Lung (tissue), 12 donors: ENCODE data around the gene PLCB2. TPM values are rescaled to one million over a fixed set of nuclear protein-coding genes. Genes with fewer than 3 reads are reported as not detected.

Experiments used
- ATAC-seq: fragments of 200-7000 bp; cut with Tn5 transposase; one replicate; pipeline ENCODE4 v1.9.1; 2020; ENCODE audit warnings: moderate number of reproducible peaks; ENCODE audit not compliant: insufficient read depth, low FRiP score
- DNase-seq, 3 donors: peaks; one replicate each; pipeline ENCODE4 v3.0.0-alpha.2; 2013 to 2017
- H3K27ac ChIP-seq, 2 donors: one replicate each; pipeline ENCODE4 v1.5.1; 2013; ENCODE audit warnings: mild to moderate bottlenecking in 2 of 2, moderate library complexity in 2 of 2, control low read depth in 1 of 2, inconsistent platforms in 1 of 2, low read depth in 1 of 2, low read length in 1 of 2
- H3K27me3 ChIP-seq, 3 donors: one replicate each; pipeline ENCODE4 v1.5.1; 2013; ENCODE audit warnings: low read length in 2 of 3; ENCODE audit not compliant: control insufficient read depth in 3 of 3, insufficient read depth in 3 of 3
- H3K36me3 ChIP-seq, 4 donors: one replicate each; pipeline ENCODE4 v1.5.1; 2013; ENCODE audit warnings: low read length in 4 of 4, mild to moderate bottlenecking in 1 of 4, moderate library complexity in 1 of 4; ENCODE audit not compliant: control insufficient read depth in 4 of 4, insufficient read depth in 4 of 4
- H3K4me1 ChIP-seq, 5 donors: one replicate each; pipeline ENCODE4 v1.5.1; 2013; ENCODE audit warnings: low read length in 5 of 5, mild to moderate bottlenecking in 2 of 5, moderate library complexity in 1 of 5; ENCODE audit not compliant: control insufficient read depth in 5 of 5, insufficient read depth in 5 of 5
- H3K4me3 ChIP-seq: one replicate; pipeline ENCODE4 v1.5.1; 2013; ENCODE audit warnings: mild to moderate bottlenecking, control low read depth, moderate library complexity
- H3K9ac ChIP-seq, 2 donors: one replicate each; pipeline ENCODE4 v1.5.1; 2013; ENCODE audit warnings: low read length in 2 of 2, control low read depth in 1 of 2; ENCODE audit not compliant: insufficient read depth in 1 of 2
- H3K9me3 ChIP-seq, 4 donors: one replicate each; pipeline ENCODE4 v1.5.1; 2013; ENCODE audit warnings: low read length in 3 of 4, mild to moderate bottlenecking in 1 of 4, moderate library complexity in 1 of 4; ENCODE audit not compliant: control insufficient read depth in 4 of 4, insufficient read depth in 3 of 4
- WGBS, 2 donors: extraction: QIAGEN DNeasy Blood & Tissue Kit; methylation state at CpG; one replicate each; pipeline ENCODE4 v1.1.7; 2013; 5-methylcytosine and 5-hydroxymethylcytosine counted together
- polyA plus RNA-seq, 2 donors: library from polyadenylated mRNA; stranded (reverse); fragments of 200-250 nt; gene quantifications; one replicate each; pipeline ENCODE4 v1.2.1, GENCODE V29; 2013
- total RNA-seq, 2 donors: library from RNA; depleted of rRNA in 1 of 2; stranded (reverse); fragments of >200 nt in 1 of 2; gene quantifications; one replicate each; pipeline ENCODE4 v1.2.1, GENCODE V29; 2014 to 2021
- TF ChIP-seq, protein P1 (sequence below): IDR thresholded peaks from 2 replicates; pipeline ENCODE4 v1.5.1; 2012; ENCODE audit warnings: mild to moderate bottlenecking; ENCODE audit errors: control extremely low read depth, extremely low read depth
- donor health status: control.
- donor health status: control.
- donor health status: Bipolar disorder and iron deficiency.
- donor health status: healthy.
- donor health status: DM: yes; HTN: yes; CAD: no.

Gene PLCB2
- total and polyA plus RNA-seq, 4 donors: 17.9 to 76.7 (median 51.2) TPM

DNA sequence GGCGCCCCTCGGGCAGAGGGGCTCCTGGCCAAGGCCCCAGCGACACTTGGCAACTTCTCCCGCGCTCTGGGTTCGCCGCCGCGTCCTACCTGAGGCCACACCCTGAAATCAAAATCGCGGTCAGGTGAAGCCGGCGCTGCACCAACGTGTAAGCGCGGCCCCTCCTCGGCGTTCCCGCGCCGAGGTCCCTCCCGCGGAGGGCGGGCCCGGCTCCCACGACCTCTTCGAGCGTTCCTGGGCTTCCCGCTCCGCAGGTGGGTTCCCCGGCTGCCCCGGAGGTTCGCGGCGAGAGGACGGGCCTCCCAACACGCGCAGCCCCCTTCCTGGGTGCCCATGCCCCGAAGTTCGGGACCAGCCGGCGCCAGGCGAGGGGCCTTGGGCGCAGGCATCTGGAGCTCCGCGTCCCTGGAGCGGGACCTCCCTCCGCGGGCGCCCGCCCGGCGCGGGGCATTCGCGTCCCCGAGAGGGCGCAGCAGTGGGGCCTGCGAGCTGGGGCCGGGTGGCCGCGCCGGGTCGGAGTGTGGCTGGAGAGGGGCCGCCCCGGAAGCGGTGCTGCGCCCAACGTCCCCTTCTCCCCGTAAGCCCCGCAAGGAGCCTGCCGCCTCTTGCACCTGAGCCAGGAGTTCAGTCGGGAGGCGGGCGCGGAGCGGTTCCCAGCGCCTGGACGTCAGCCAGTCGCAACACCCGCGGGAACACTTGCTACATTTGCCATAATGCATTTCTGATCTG, 55.1 kb downstream of the PLCB2 start:
- Histone ChIP-seq H3K9me3 (no peaks in the 10 kb centered on the region), H3K4me1 (peaks cover 0 to 26% (median 0%) of the 10 kb centered on the region in 5 donors), H3K27ac (peak overlapping the region in 1 of 2 donors; percentile 39), H3K36me3 (no peaks in the 10 kb centered on the region), H3K27me3 (peaks cover 0 to 23% (median 8%) of the 10 kb centered on the region in 3 donors), H3K4me3 (peak overlapping the region; percentile 40), H3K9ac (peak overlapping the region in 1 of 2 donors; percentile 32)
- ATAC-seq: peak; percentile 73
- DNase-seq: peak; percentile 25 to 52 (median 44)
- TF ChIP-seq, protein P1, sequence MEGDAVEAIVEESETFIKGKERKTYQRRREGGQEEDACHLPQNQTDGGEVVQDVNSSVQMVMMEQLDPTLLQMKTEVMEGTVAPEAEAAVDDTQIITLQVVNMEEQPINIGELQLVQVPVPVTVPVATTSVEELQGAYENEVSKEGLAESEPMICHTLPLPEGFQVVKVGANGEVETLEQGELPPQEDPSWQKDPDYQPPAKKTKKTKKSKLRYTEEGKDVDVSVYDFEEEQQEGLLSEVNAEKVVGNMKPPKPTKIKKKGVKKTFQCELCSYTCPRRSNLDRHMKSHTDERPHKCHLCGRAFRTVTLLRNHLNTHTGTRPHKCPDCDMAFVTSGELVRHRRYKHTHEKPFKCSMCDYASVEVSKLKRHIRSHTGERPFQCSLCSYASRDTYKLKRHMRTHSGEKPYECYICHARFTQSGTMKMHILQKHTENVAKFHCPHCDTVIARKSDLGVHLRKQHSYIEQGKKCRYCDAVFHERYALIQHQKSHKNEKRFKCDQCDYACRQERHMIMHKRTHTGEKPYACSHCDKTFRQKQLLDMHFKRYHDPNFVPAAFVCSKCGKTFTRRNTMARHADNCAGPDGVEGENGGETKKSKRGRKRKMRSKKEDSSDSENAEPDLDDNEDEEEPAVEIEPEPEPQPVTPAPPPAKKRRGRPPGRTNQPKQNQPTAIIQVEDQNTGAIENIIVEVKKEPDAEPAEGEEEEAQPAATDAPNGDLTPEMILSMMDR: no peak
- WGBS, 2 donors: 1 to 2% methylated on average over 72 to 82 of the region's 82 CpGs

DNA sequence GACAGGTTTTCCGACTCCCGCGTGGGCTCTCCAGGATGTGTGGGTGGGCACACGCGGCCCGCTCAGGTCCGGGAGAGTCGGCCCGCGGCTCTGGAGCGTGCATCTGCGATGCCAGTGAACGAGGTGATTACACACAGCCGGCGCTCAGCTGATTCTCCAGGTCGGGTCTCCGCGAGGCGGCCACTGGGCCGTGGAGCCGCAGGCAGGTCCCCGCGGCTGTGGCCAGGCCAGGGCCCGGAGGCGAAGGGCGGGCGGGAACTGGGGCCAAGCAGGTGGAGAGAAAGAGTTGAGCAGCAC, 55.6 kb downstream of the PLCB2 start:
- H3K4me1 ChIP-seq: peaks cover 0 to 26% (median 0%) of the 10 kb centered on the region in 5 donors
- no peak for DNase-seq
- H3K27ac ChIP-seq: no peak overlapping the region
- H3K4me3 ChIP-seq: no peak overlapping the region
- no peaks in the 10 kb centered on the region for H3K9me3 ChIP-seq
- 48 to 49% methylated on average over 25 to 27 of the region's 27 CpGs for WGBS, 2 donors
- peak; percentile 16 for ATAC-seq
- peaks cover 0 to 23% (median 8%) of the 10 kb centered on the region in 3 donors for H3K27me3 ChIP-seq
- no peaks in the 10 kb centered on the region for H3K36me3 ChIP-seq
- TF ChIP-seq, protein P1: no peak
- no peak overlapping the region for H3K9ac ChIP-seq

DNA sequence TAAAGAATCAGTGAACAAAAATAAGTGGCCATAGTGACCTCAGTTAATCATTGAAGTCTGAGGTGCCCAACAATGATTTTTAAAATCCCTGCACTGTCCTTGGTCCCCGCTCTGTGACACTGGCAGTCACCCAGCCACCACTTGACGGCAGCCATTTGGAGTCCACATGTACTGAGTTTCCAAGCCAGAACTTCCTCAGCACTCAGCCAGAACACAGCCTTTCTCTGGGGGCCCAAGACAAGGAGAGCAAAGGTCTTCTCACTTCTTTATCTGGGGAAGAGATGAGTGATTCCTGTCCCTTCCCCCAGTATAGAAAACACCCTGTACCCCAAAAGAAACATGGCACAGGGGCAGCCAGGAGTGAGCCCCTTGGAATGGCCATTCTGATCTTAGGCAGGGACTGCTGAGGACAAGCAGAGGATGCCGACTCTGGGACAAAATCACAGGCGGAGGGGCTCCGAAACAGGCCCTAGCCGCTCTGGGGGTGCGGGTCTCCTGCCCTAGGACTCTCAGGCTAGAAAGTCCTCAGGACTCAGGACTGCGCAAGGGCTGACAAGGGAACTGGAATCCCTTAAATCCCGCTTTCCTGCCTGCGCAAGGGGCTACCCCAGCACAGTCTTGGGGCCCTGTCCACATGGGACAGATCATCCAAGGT, 56.1 kb downstream of the PLCB2 start:
- WGBS, 2 donors: 93 to 95% methylated on average over 10 of the region's 10 CpGs

More for the DNA sequence above, 56.1 kb downstream of the PLCB2 start:
- no peak overlapping the region for H3K4me3 ChIP-seq
- H3K9ac ChIP-seq: no peak overlapping the region
- H3K9me3 ChIP-seq: no peaks in the 10 kb centered on the region
- H3K27me3 ChIP-seq: peaks cover 0 to 23% (median 8%) of the 10 kb centered on the region in 3 donors
- DNase-seq (no peak), ATAC-seq (no peak)
- no peaks in the 10 kb centered on the region for H3K36me3 ChIP-seq
- peaks cover 0 to 26% (median 0%) of the 10 kb centered on the region in 5 donors for H3K4me1 ChIP-seq
- no peak overlapping the region for H3K27ac ChIP-seq
- TF ChIP-seq, protein P1: no peak
